NAMALWA (cell line): ENCODE data around the gene HCFC1R1.

Source experiments
- DNase-seq: peaks from one replicate; pipeline ENCODE4 v3.0.0-alpha.2; 2015; ENCODE audit warnings: low spot score

HCFC1R1 gene

DNA sequence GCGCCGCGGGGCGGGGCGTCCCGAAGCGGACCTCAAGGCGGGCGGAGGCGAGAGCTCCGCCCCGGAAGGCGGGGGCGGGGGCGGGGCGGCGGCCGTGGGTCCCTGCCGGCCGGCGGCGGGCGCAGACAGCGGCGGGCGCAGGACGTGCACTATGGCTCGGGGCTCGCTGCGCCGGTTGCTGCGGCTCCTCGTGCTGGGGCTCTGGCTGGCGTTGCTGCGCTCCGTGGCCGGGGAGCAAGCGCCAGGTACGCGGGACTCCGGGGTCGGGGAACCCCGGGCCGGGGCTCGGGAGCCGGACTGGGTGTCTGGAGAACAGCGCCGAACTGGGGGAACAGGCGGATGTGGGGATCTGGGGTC lies 3.5 kb downstream of the HCFC1R1 start, which contains the start of gene TNFRSF12A:
TSS of gene TNFRSF12A (plus strand) at position 122 of the 357 bp plus-strand sequence. CDS start at position 152, 30 bp downstream.
- DNase-seq = peak; percentile 83

DNA sequence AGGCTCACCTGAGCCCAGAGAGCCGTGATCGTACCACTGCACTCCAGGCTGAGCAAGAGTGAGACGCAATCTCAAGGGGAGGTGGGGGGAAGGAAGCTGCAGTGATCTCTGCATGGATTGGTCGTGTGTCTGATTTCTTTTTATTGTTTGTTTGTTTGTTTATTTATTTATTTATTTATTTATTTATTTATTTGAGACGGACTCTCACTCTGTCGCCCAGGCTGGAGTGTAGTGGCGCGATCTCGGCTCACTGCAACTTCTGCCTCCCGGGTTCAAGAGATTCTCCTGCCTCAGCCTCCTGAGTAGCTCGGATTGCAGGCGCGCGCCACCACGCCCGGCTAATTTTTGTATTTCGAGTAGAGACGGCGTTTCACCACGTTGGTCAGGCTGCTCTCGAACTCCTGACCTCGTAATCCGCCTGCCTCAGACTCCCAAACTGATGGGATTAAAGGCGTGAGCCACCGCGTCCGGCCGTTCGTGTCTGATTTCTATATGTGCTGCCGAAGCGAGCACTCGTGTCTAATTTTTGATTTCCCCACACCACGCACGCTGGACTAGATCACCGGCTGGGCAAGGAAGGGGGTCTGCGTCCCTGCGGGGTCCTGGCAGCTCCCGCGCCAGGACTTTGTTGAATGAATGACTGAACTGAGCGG lies 4.0 kb downstream of the HCFC1R1 start:
- no peak for DNase-seq

DNA sequence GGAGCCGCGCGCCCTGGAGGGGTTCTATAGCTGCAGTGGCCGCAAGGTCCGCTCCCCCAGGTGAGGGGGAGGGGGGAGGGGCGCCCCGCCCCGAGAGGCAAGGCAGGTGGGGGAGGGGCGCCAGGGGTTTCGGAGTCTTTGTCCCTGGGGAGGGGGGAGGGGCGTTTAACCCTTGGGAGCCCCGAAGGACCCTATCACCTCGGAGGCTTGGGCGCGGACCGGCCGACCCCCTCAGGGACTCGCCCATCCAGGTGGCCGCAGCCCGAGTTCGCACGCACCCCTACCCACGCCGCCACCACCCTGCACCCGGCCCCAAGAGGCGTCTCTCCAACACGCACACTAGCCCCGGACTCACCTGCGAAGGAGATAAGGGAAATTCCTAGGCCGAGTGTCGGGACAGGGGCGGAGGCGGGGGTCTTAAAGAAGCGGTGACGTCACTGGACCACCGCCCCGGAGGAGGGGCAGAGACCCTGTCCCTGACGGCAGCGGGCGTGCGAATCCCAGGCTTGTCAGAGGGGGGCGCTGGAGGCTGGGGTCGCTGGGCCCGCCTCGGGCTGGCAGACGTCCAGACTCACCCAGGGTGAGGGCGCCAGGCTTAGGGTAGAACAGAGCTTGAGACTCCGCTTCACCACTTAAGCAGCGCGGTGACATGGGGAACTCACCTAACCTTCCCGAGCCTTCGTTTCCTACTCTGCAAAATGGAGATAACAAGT lies 5.8 kb downstream of the HCFC1R1 start, which contains the start of gene CLDN6:
TSS of gene CLDN6 (minus strand) at position 390 of the 713 bp plus-strand sequence. CDS start 2,162 bp downstream, outside the sequence.
- DNase-seq = peak; percentile 53

DNA sequence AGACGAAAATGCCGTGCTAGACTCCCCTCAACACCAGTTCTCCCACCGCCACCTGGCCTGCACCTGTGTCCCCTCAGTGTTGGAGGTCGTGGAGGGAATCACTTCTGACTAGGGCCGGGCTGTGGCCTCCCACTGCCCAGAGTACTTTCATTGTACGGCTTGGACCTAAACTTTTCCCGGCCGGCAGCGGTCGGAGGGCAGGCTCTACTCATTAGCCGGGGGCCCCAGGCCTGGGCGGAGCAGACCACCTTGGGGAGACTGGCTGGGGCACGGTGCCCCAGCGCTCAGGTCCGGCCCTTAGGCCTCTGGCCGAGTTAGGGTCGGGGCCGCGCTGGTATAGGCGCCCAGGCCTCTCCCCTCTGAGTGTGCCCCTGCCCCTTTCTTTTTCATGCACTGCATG lies 6.4 kb downstream of the HCFC1R1 start:
- DNase-seq = no peak

DNA sequence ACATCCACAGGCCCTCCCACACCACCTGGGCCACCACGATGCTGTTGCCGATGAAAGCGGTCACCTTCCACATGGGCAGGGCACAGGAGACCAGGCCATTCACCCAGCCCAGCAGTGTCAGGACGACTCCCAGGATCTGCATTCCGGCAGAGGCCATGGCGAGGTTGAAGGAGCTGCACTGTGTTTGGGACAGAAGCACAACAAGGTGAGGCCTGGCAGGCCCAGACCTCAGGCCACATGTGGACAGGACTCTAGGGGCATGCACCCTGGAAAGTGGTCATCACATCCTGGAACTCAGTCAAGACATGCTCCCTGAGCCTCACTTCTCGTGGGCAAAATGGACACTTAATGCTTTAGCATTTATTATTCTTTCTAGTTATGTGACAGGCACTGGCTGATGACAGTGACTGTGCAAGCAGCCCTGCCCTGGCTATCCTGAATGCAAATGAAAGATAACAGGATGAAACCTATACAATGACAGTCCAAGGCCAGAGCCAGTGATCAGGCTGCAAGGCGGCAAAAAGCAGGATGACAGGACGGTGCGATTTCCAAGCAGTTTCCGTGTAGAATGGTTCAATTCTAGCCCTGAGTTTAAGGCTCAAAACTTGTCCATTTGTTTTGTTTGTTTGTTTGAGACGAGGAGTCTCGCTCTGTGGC lies 7.7 kb downstream of the HCFC1R1 start:
- no peak for DNase-seq

DNA sequence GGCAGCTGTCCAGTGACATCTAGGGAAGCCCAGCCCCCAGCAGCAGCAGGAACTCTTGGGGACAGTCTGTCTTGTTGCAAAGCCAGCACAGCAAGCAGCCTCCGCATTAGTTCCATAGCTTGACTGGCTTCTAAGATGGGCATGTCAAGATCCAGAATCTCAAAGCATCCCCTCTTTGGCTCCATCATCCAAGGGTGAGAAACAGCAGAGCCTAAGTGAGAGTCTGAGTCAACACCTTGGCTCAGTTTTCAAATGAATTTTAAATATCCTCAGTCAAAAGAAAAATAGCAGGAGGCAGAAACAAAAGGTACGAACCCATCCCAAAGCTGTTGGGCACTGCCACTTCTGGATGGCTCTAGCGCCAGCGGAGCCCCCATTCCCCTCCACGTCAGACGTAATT lies 8.8 kb downstream of the HCFC1R1 start:
- DNase-seq = no peak

DNA sequence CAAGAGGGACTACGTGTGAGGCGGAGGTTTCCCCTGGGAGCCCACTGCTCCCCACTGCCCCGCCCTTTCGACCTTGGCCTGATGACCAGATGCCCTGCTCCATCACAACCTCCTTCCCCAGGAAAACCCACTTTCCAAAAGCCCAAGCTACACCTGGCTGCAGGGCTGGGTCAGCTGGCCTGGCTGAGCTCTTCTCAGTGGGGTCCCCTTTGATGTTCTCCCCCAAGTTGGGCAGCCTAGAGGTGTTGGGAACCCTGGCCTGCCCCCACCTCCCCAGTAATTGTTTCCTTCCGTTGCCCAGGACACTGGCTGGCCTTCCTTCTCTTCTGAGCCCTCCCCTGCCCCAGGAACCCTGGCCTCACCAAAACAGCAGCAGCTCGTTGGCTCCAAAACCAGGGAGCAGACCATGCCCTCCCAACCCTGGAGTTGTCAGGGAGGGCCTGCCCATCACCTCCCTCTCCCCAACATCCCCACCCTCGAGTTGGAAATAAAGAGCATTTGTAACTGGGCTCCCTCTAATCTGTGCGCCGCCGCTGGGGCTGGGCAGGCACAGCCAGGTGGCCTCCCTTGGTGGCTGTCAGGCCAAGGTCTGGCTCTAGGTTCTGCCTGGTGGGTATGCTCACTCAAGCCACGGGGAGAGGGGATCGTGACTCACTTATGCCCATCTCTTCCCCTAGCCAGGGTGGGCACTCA lies 9.6 kb downstream of the HCFC1R1 start:
- DNase-seq = no peak

DNA sequence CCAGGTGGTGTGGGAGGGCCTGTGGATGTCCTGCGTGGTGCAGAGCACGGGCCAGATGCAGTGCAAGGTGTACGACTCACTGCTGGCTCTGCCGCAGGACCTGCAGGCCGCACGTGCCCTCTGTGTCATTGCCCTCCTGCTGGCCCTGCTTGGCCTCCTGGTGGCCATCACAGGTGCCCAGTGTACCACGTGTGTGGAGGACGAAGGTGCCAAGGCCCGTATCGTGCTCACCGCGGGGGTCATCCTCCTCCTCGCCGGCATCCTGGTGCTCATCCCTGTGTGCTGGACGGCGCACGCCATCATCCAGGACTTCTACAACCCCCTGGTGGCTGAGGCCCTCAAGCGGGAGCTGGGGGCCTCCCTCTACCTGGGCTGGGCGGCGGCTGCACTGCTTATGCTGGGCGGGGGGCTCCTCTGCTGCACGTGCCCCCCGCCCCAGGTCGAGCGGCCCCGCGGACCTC lies 10.2 kb downstream of the HCFC1R1 start:
- DNase-seq = no peak

DNA sequence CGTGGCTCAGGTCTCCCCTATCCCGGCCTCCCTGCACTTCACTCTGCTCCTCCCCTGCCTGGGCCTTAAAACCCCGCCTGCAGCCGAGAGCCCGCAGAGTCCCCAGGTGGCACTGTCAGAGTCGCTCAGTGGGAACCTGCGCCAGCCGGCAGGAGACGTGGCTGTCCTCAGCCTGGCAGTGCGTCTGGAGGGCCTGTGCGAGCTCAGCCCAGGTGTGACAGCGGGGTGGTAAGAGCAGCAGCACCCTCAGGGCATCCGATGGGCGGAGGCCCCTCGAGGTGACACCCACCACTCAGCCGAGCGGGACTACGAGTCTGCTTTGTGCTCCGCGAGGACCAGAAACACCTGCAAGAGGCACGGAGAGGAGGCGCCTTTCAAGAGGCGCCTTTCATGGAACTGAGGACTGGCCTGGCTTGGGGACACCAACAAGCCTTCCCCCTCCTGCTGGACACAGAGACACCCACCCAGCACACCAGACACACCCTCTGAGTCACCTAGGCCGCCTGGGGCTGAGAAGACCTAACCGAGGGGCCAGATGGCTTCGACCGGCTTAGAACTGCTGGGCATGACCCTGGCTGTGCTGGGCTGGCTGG lies 10.8 kb downstream of the HCFC1R1 start, which contains the start of gene CLDN9:
TSS of gene CLDN9 (plus strand) at position 96 of the 593 bp plus-strand sequence. CDS start at position 536, 440 bp downstream.
- no peak for DNase-seq

DNA sequence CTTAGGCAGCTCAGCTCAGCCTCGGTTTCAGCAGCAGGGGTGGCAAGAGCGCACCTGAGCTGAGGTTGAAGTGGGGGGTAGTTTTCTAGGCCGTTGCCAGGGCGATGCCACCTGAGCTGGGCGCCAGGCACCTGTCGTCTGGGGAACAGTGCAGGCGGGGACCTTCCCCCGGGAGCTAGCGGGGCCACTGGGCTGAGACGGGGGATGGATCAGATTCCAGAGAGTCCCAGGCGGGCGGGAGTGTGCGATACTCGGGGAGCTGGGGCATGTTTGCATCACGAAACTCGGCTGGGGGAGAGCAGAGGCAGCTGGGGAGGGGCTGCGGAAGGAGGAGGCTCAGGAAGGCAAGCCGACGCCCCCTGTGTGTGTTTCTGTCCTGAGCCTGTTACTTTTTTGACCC lies 11.5 kb downstream of the HCFC1R1 start:
- DNase-seq = no peak

DNA sequence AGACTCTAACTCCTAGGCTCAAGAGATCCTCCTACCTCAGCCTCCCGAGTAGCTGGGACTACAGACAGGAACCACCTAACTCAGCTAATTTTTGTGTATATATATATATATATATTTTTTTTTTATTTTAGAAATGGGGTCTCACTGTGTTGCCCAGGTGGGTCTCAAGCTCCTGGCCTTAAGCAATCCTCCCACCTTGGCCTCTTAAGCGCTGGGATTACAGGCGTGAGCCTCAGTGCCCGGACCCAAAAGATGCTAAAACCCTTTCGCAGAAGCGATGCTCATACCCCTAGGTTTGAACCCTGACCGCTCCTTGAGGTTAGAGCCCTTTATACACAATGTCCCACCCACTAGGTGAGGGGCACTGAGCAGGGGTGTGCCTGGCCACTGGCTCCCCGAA lies 13.2 kb downstream of the HCFC1R1 start:
- no peak for DNase-seq

DNA sequence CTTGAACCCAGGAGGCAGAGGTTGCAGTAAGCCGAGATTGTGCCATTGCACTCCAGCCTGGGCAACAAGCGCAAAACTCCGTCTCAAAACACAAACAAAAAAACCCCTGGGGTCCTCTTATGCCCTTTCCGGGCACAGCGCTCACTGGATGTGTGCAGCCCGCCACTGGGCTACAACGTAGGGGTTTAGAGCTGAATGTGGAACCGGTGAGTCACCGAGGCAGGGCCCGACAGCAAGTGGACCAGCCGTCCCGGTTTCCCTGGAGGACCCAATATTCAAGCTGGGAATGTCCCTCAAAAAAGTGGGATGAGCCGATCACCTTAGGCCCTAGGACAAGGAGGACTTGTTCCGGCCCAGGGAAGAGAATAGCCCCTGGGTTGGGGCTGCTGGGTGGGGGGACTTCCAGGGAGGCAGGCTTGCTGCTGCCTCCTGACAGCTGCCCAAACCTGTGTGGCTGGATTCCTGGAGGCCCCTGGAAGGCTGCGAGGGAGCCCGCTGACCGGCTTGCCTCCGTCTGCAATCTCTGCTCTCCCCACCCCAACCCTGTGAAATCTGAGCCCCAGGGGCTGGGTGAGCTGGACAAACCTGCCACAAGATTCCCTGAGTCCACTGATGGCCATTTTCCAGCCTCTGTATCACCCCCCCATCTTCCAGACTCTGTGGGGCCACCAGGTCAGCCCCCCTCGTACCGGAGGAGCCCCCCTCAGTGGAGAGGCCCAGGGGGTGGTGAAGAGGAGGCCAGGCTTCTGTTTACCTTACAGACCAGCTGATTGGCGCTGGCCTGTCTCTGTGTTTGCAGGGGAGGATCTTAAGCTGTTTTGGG lies 14.0 kb downstream of the HCFC1R1 start:
- DNase-seq = no peak

DNA sequence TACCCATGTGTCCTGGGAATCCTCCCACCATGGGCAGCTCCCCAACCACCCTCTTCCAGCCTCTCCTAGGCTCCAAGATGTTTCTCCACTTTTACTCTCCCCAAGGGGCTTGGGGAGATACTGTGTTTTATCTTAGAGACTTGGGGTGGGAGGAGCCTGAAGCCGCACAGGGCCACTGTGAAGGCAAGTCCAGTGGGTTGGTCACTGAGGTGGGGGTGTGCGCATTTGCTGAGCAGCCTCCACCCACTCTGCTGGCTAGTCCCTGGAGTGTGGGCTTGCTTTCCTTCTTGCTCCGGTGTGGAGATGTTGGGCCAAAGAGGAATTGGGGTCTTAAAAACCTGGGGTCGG lies 15.1 kb downstream of the HCFC1R1 start:
- DNase-seq = no peak

DNA sequence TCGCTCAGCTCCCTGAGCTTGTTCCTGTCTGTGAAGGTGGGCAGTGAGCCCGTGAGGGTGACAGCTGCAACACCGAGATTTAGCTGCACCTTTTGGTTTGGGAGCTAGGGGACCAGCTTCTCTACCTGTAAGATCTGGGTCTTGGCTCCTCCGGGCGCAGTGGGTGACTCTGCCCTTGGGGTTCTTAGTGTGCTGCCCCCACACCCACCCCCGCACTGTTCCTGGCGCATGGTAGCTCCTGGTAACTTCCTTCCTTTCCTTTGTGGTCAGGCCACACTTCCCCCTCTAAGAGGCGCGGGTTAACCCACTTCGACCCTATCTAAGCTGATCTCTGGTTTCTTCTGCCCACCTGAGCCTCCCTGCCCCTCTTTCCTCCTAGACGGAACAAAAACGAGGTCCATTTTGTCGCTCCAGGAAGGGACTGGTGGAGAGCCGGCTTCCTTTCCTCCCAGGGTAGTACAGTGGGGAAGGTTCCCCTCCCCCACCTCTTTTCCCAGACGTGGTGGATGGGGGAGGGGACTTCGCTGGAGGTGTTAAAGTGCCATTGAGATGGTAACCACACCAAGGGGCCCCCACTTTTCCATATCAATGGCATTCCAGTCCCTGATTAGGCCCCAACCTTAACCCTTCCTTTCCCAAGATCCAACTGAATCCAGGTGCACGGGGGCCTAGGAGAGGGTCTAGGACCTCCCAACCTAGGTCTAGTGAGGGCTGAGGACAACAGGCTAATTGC lies 15.6 kb downstream of the HCFC1R1 start:
- no peak for DNase-seq

DNA sequence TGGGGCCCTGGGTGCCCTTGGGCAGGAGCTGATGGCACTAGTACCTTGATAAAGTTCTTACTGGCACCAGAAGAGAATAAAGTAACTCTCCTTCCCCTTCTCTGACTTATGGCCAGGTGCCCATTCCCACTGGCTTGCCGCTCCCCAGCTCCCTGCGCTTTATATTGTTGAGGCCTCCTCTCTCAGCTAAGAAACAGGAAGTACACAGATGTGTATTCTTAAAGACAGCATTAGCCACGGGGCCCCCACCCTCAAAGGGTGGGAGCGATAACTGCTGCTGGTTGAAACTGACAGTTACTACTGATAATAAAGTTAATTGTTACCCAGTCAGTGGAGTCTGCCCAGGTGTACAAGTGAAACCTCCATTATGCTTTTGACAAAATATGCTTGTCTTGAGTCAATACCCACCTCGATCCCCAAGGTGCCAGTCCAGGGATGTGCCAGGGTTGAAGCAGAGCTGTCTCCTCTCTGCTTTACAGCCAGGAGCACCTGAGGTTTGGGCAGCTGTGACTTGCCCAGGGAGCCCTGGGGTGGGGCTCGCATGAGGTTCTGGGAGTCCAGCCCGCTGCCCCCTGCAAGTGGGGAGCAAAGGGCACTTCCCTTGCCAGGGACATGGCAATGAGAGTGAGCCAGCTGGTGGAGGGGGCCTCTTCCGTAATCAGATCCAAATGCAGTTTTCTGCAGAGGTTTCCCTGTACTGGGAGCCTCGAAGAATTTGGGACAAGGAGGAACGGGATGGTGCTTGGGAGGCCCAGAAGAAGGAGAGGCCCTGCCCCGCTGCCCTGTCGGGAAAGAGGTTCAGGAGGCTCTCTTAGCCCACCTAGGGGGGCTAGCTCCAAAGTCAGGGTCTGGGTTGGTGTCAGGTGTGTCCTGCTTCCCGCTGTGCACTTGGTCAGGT lies 16.4 kb downstream of the HCFC1R1 start:
- DNase-seq = no peak

DNA sequence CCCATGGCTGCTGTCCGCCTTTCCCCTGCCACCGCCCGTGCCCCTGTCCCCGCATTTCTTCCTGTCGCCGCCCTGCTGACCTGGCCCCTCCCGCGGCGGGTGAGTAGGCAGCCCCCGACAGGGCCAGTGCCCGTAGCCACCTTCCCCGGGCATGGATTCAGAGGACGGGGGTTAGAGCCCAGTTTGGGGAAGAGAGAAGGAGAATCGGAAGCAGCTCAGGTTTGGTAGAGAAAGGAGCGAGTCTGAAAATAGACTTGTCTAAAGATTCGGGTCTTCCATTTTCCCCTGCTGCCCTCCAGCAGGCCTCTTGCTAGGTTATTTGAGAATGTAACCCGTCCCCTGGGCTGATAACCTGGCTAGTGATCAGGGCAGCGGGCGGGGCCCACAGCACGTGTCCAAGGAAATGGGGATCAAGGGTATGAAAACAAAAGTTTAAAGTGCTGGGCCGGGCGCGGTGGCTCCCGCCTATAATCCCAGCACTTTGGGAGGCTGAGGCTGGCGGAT lies 18.9 kb downstream of the HCFC1R1 start:
- DNase-seq = no peak

DNA sequence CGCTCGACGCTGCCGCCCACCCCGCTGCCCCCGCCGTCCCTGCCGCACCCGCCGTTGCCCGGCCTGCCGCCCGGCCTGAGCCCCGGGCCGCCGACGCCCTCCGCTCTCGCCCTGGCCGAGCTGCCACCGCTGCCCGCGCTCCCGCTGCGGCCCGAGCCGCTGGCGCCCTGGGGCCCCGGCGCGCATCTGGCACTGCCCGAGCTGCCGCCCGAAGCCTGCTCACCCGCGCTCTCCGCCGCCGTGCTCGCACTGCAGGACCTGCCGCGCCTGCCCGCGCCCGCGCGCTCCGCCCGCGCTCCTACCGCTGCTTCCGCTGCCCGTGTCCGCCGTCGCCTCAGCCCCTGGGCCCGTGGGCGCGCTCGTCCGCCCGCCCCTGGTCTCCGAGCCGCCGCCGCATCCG lies 19.4 kb downstream of the HCFC1R1 start:
- no peak for DNase-seq

DNA sequence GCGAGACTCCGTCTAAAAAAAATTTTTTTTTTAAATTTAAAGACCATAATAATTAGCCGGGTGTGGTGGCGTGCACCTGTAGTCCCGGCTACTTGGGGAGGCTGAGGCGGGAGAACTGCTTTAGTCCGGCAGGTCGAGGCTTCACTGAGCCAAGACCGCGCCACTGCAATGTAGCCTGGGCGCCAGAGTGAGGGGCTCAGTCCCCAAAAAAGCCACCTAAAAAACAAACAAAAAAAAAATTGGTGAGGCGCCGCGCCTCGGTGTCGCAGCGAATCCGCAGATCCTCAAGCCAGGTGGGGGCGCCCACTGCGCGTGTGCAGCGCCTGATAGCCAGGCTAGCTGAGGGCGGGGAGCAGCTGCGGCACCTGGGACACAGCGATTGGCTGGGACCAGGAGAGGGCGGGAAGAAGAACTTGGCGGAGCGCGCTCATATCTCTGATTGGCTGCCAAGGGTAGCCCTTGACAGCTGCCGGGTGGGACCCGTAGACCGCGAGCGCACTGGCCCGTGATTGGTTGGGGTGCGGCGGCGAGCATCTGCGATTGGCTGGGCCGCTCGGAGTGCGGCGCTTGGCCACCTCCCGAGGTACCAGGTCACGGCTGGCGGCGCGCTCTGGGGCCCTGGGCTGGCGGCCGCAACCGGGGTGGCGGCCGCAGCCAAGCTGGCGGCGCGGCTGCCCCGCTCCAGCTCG lies 20.0 kb downstream of the HCFC1R1 start:
- DNase-seq = peak; percentile 99

DNA sequence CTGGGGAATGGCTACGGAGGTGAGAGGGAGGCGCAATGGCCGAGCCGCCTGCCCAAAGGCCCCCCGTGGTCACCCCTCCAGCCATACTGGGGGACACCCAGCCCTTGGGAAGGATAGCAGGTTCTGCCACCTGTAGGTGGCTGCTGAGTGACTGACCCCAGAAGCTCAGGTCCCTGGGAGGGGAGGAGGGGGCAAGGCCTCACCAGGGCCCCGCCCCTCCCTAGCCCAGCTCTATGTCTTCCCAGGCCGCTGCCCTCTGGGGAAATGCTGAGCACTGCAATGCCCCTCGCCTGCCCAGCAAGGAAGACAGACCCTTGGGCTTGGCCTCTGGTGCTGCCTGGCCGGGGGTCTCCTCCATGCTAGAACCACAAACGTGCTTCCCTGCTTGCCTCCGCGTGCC lies 22.4 kb downstream of the HCFC1R1 start:
- no peak for DNase-seq
